ENCODE results near the gene RAB30.
"Not testable (repeated sequence)": the region's sequence is repeated elsewhere in the genome, so short reads cannot be mapped to it uniquely, and the experiment has no call there.

The RAB30 gene

GRCh38 chr11:82981852-82982251 is 89.8 kb downstream of the RAB30 start:
- DNase-seq (ENCODE audit: low spot score): no peak

DNA sequence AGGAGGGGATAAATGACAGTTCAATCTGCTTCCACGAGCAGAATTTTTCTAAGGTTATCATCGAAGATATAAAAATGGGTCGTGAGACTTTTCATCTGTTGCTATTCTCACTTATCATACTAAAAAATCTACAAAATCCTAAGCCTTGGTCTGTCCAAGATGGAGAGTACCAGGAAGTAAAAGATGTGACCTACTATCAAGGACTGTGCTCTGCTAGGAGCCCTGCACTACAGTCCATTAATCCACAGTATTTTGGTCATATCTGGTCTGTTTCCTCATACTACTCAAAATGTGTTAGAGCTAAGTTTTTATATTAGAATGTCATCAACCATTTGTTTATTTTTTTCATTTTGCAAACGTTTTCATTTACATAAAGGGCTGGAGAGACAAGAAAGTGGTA is 90.8 kb downstream of the RAB30 start:
- DNase-seq (ENCODE audit: low spot score): no peak

GRCh38 chr11:82980292-82980691 is 91.4 kb downstream of the RAB30 start:
- no peak for DNase-seq (ENCODE audit: low spot score)

DNA sequence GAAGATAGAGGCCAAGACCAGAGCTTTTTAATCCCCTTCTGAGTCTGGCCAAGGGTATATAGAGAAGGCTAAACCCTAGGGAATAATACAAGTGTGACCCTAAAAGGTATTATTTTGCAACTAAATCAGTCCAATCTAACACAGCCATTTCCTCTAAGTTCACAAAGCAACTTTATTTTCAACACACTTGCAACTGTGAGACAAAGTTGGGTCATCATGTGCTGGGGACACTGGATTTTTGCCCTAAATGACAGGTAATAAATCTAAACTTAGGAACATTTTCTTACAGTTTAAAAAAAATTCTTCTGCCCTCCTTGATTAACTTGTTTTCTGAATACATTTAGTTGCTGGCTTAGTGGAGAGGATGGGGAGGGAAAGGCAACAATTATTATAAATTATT is 91.9 kb downstream of the RAB30 start:
- no peak for DNase-seq (ENCODE audit: low spot score)

- no peak for DNase-seq (ENCODE audit: low spot score)
These were observed 93.1 kb downstream of the RAB30 start for GRCh38 chr11:82978422-82979099.

DNA sequence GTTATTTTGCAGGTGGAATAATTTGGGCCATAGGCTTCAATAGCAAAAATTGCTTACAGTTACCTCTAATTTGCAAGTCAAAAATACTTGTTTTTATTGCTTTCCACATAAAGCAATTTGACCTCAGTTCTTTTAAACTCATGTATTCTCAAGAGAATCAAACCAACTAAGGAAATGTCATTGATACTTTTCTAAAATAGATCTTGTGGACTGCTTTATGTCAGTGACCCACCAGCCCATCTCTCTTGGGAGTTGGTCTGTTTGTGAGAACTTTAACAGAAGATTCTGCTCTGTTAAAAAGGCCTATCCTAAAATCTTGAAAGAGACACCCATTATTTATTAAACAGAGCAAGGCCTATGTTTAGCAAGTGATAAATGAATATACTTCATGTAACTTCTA is 94.9 kb downstream of the RAB30 start:
- no peak for DNase-seq (ENCODE audit: low spot score)

- DNase-seq (ENCODE audit: low spot score): no peak
These were observed 95.8 kb downstream of the RAB30 start for GRCh38 chr11:82975882-82976281.

- no peak for DNase-seq (ENCODE audit: low spot score)
These were observed 96.8 kb downstream of the RAB30 start for GRCh38 chr11:82974851-82975250.

- DNase-seq (ENCODE audit: low spot score): no peak
These were observed 97.6 kb downstream of the RAB30 start for GRCh38 chr11:82974135-82974534.

GRCh38 chr11:82972103-82972502 is 99.6 kb downstream of the RAB30 start:
- DNase-seq (ENCODE audit: low spot score): no peak

GRCh38 chr11:82971519-82971946 is 100.2 kb downstream of the RAB30 start:
- not testable (repeated sequence) for DNase-seq (ENCODE audit: low spot score)

DNA sequence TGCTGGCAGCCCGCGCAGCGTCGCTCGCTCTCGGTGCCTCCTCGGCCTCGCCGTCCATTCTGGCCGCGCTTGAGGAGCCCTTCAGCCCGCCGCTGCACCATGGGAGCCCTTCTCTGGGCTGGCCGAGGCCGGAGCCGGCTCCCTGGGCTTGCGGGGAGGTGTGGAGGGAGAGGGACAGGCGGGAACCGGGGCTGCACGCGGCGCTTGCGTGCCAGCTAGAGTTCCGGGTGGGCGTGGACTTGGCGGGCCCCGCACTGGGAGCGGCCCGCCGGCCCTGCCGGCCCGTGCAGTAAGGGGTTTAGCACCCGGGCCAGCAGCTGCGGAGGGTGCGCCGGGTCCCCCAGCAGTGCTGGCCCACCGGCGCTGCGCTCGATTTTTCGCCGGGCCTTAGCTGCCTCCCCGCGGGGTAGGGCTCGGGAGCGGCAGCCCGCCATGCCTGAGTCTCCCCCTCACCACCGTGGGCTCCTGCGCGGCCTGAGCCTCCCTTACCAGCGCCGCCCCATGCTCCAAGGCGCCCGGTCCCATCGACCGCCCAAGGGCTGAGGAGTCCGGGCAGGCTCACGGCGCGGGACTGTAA is 101.1 kb downstream of the RAB30 start:
- not testable (repeated sequence) for DNase-seq (ENCODE audit: low spot score)

GRCh38 chr11:82969811-82970210 is 101.9 kb downstream of the RAB30 start:
- DNase-seq (ENCODE audit: low spot score): no peak

GRCh38 chr11:82967381-82967780 is 104.3 kb downstream of the RAB30 start:
- no peak for DNase-seq (ENCODE audit: low spot score)

DNA sequence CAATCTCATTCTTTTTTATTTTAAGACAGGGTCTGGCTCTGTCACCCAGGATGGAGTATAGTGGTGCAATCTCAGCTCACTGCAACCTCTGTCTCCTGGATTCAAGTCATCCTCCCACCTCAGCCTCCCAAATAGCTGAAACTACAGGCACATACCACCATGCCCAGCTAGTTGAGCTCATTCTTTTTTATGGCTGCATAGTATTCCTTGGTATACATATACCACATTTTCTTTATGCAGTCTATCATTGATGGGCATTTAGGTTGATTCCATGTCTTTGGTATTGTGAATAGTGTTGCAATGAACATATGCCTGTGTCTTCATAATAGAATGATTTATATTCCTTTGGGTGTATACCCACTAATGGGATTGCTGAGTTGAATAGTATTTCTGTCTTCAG is 109.7 kb downstream of the RAB30 start:
- not testable (repeated sequence) for DNase-seq (ENCODE audit: low spot score)

DNA sequence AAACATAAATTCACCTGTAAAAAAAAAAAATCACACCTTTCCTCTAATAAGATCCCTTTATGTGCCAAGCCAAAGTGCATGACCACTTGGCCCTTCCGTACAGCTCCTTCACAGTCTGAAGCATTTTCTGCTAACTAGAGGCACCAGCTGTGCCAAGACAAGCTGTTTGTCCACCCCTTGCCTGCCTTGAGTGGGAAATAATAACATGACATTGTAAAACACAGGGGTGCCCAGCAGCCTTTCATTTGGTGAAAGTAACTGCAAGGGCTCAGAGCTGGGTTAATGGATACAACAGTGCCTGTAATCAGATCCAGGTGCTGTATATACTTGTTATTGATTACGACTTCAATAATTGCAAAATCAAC is 110.9 kb downstream of the RAB30 start:
- DNase-seq (ENCODE audit: low spot score): no peak

GRCh38 chr11:82959987-82960778 is 111.5 kb downstream of the RAB30 start:
- DNase-seq (ENCODE audit: low spot score): no peak

- DNase-seq (ENCODE audit: low spot score): not testable (repeated sequence)
These were observed 115.8 kb downstream of the RAB30 start for GRCh38 chr11:82955736-82956453.

DNA sequence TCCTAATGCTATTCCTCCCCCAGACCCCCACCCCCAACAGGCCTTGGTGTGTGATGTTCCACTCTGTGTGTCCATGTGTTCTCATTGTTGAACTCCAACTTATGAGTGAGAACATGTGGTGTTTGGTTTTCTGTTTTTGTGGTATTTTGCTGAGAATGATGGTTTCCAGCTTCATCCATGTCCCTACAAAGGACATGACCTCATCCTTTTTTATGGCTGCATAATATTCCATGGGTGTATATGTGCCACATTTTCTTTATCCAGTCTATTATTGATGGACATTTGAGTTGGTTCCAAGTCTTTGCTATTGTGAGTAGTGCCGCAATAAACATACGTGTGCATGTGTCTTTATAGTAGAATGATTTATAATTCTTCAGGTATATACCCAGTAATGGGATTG is 121.2 kb downstream of the RAB30 start:
- not testable (repeated sequence) for DNase-seq (ENCODE audit: low spot score)

DNA sequence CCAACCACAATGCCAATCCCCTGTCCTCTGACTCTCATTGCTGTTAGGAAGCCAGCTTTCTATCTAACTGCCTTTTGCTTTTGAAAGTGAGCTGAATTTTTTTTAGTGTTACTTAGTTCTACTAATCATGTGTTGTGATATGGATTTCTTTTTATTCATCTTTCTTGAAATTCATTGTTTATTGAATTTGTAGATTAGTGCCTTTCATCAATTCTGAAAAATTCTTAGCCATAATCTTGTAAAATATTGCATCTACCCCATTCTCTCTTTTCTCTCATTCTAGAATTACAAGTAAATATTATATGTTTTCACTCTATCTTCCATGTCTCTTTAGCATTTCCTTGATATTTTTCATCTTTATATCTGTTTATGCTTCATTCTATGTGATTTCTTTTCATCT is 122.3 kb downstream of the RAB30 start:
- DNase-seq (ENCODE audit: low spot score): no peak

DNA sequence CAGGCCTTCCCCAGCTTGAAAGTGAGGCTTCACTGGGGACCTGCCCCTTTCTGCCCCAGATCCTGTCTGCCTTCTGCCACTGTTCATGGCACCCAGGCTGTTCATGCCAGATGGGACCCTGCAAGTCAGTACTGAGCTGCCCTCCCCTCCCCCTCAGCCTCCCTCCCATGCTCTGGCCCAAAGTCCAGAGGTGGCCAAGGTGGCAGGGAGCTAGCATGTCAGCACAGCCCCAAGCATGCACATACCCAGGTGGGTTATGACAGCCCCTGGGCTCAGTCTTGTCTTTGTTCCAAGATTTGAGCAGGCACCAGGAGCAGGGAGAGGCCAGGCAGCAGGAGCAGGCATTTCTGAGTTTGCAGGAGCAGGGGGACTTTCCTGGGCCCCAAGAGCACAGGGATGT is 126.0 kb downstream of the RAB30 start:
- no peak for DNase-seq (ENCODE audit: low spot score)

DNA sequence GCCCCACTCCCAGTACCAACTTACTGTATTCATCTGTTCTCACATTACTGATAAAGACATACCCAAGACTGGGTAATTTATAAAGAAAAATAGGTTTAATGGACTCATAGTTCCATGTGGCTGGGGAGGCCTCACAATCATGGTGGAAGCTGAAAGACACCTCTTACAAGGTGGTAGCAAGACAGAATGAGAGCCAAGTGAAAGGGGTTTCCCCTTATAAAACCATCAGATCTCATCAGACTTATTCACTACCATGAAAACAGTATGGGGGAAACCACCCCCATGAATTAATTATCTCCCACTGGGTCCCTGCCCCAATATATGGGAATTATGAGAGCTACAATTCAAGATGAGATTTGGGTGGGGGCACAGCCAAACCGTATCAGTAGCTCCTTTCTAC is 126.7 kb downstream of the RAB30 start:
- DNase-seq (ENCODE audit: low spot score): not testable (repeated sequence)

DNA sequence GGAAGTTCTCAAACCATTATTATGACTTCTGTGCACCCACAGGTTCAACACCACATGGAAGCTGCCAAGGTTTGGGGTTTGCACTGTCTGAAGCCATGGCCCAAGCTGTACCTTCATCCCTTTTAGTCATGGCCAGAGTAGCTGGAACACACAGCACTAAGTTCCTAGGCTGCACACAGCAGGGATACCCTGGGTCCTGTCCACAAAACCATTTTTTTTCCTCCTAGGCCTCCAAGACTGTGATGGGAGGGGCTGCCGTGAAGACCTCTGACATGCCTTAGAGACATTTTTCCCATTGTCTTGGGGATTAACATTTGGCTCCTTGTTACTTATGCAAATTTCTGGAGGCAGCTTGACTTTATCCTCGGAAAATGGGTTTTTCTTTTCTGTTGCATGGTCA is 127.5 kb downstream of the RAB30 start:
- DNase-seq (ENCODE audit: low spot score): no peak
